Upper lobe of right lung (tissue), 1 donor: ENCODE results near the gene GINS1. TPM values are rescaled to one million over a fixed set of nuclear protein-coding genes. Genes with fewer than 3 reads are reported as not detected.

Source experiments
- ATAC-seq: fragments of 200-7000 bp; cut with Tn5 transposase; one replicate; pipeline ENCODE4 v1.9.1; 2020; ENCODE audit warnings: mild to moderate bottlenecking, moderate library complexity
- DNase-seq: peaks from one replicate; pipeline ENCODE4 v3.0.0-alpha.2; 2020
- H3K27ac ChIP-seq: fragments of 200-600 bp; one replicate; pipeline ENCODE4 v1.8.0; 2022
- H3K27me3 ChIP-seq: fragments of 200-600 bp; one replicate; pipeline ENCODE4 v1.8.0; 2022; ENCODE audit warnings: mild to moderate bottlenecking
- H3K36me3 ChIP-seq: fragments of 200-600 bp; one replicate; pipeline ENCODE4 v1.8.0; 2022
- H3K4me1 ChIP-seq: fragments of 200-600 bp; one replicate; pipeline ENCODE4 v1.8.0; 2022
- H3K4me3 ChIP-seq: fragments of 200-600 bp; one replicate; pipeline ENCODE4 v1.8.0; 2022; ENCODE audit warnings: mild to moderate bottlenecking
- H3K9me3 ChIP-seq: fragments of 200-600 bp; one replicate; pipeline ENCODE4 v1.8.0; 2022
- CTCF ChIP-seq: fragments of 200-600 bp; IDR thresholded peaks from one replicate; pipeline ENCODE4 v1.8.0; 2022; ENCODE audit warnings: antibody characterized with exemption
- intact Hi-C: fragments of 100-400 bp; cut with DNase I; formaldehyde crosslinking; loops from one replicate; pipeline ENCODE4 v1.11.0; 2022
- total RNA-seq: library from RNA; stranded (reverse); fragmentation: NEBNext Ultra II Directional; extraction: Animal tissue kit (Norgen Biotek cat#: 25700); gene quantifications from one replicate; pipeline ENCODE4 v1.2.1, GENCODE V29; 2021
- donor health status: DM: no; HTN: yes; CAD: no; lungs with severe emphysema.

Gene GINS1
- total RNA-seq, 1 donor from 2014 or later = 0.55 TPM

GRCh38 chr20:25376236-25376635 lies 31.2 kb upstream of the GINS1 start:
- Histone ChIP-seq H3K4me1 (no peaks in the 10 kb centered on the region), H3K27me3 (no peaks in the 10 kb centered on the region), H3K9me3 (no peaks in the 10 kb centered on the region), H3K36me3 (no peaks in the 10 kb centered on the region), H3K4me3 (no peak overlapping the region), H3K27ac (no peak overlapping the region)
- intact Hi-C loops = no loop called here
- TF ChIP-seq CTCF = no peak
- DNase-seq (no peak), ATAC-seq (no peak)

GRCh38 chr20:25376886-25377285 lies 30.6 kb upstream of the GINS1 start:
- H3K4me1 ChIP-seq = no peaks in the 10 kb centered on the region
- ATAC-seq (no peak), DNase-seq (no peak)
- intact Hi-C loops = no loop called here
- H3K36me3 ChIP-seq = no peaks in the 10 kb centered on the region
- no peak for TF ChIP-seq CTCF
- H3K9me3 ChIP-seq = no peaks in the 10 kb centered on the region
- H3K27ac ChIP-seq = no peak overlapping the region
- H3K4me3 ChIP-seq = no peak overlapping the region
- no peaks in the 10 kb centered on the region for H3K27me3 ChIP-seq

- H3K4me3 ChIP-seq = no peak overlapping the region
- TF ChIP-seq CTCF = no peak
- ATAC-seq = no peak
- no peaks in the 10 kb centered on the region for H3K27me3 ChIP-seq
- intact Hi-C loops = no loop called here
- no peak for DNase-seq
- H3K36me3 ChIP-seq = no peaks in the 10 kb centered on the region
- no peaks in the 10 kb centered on the region for H3K4me1 ChIP-seq
- no peak overlapping the region for H3K27ac ChIP-seq
- H3K9me3 ChIP-seq = no peaks in the 10 kb centered on the region
Observed at GRCh38 chr20:25378189-25378883, 29.1 kb upstream of the GINS1 start.

- no peaks in the 10 kb centered on the region for H3K27me3 ChIP-seq
- DNase-seq (no peak), ATAC-seq (peak; percentile 51)
- no peak overlapping the region for H3K4me3 ChIP-seq
- no peaks in the 10 kb centered on the region for H3K36me3 ChIP-seq
- TF ChIP-seq CTCF = no peak
- H3K27ac ChIP-seq = no peak overlapping the region
- no peaks in the 10 kb centered on the region for H3K4me1 ChIP-seq
- intact Hi-C loops = no loop called here
- H3K9me3 ChIP-seq = no peaks in the 10 kb centered on the region
Observed at GRCh38 chr20:25378884-25379733, 28.4 kb upstream of the GINS1 start.

- no peak overlapping the region for H3K27ac ChIP-seq
- H3K4me3 ChIP-seq = no peak overlapping the region
- H3K36me3 ChIP-seq = no peaks in the 10 kb centered on the region
- no peaks in the 10 kb centered on the region for H3K27me3 ChIP-seq
- ATAC-seq (no peak), DNase-seq (no peak)
- no peak for TF ChIP-seq CTCF
- H3K9me3 ChIP-seq = no peaks in the 10 kb centered on the region
- intact Hi-C loops = no loop called here
- no peaks in the 10 kb centered on the region for H3K4me1 ChIP-seq
Observed at GRCh38 chr20:25380945-25381614, 26.4 kb upstream of the GINS1 start.
